Suprapubic skin (tissue), 4 donors: ENCODE results near the gene OR4K1. TPM values are rescaled to one million over a fixed set of nuclear protein-coding genes. Genes with fewer than 3 reads are reported as not detected.
"Not testable (repeated sequence)": the region's sequence is repeated elsewhere in the genome, so short reads cannot be mapped to it uniquely, and the experiment has no call there.

Experiments
- DNase-seq, 2 donors: peaks; one replicate each; pipeline ENCODE4 v3.0.0-alpha.2; 2019; ENCODE audit warnings: low spot score in 2 of 2
- H3K27ac ChIP-seq: fragments of 200-600 bp; sonication (generic); one replicate; pipeline ENCODE4 v1.5.1; 2019
- H3K27me3 ChIP-seq: fragments of 200-600 bp; sonication (generic); one replicate; pipeline ENCODE4 v1.5.1; 2019
- H3K36me3 ChIP-seq: fragments of 200-600 bp; sonication (generic); one replicate; pipeline ENCODE4 v1.5.1; 2019
- H3K4me1 ChIP-seq: fragments of 200-600 bp; sonication (generic); one replicate; pipeline ENCODE4 v1.5.1; 2019
- H3K4me3 ChIP-seq: fragments of 200-600 bp; sonication (generic); one replicate; pipeline ENCODE4 v1.5.1; 2019; ENCODE audit warnings: mild to moderate bottlenecking
- H3K9me3 ChIP-seq: fragments of 200-600 bp; sonication (generic); one replicate; pipeline ENCODE4 v1.5.1; 2019
- EP300 ChIP-seq: sonication (generic); formaldehyde crosslinking; IDR thresholded peaks from one replicate; pipeline ENCODE4 v1.6.1; 2017; ENCODE audit warnings: antibody characterized with exemption
- POLR2A ChIP-seq, 2 donors: fragments of 450-650 bp; IDR thresholded peaks; one replicate each; pipeline ENCODE4 v1.6.1; 2017; ENCODE audit warnings: antibody characterized with exemption in 2 of 2, mild to moderate bottlenecking in 2 of 2, moderate library complexity in 2 of 2
- POLR2AphosphoS5 ChIP-seq, 3 donors: sonication (generic); formaldehyde crosslinking; IDR thresholded peaks; one replicate each; pipeline ENCODE4 v1.6.1; 2017; ENCODE audit warnings: antibody characterized with exemption in 3 of 3
- WGBS: methylation state at CpG from one replicate; pipeline ENCODE4 v1.1.5; 2018; 5-methylcytosine and 5-hydroxymethylcytosine counted together
- total RNA-seq, 4 donors: library from RNA; depleted of rRNA; stranded (reverse); fragments of >200 nt; gene quantifications; one replicate each; pipeline ENCODE4 v1.1.0, GENCODE V29; 2016
- TF ChIP-seq, protein P1 (sequence below), 2 donors: fragments of 200-600 bp in 1 of 2; fragments of 450-650 bp in 1 of 2; sonication (generic) in 1 of 2; IDR thresholded peaks; one replicate each; pipeline ENCODE4 v1.5.1; 2016 to 2019; ENCODE audit warnings: antibody characterized with exemption in 2 of 2, mild to moderate bottlenecking in 1 of 2, moderate library complexity in 1 of 2

Gene OR4K1
- total RNA-seq, 4 donors from 2014 or later = not detected

GRCh38 chr14:19947413-19948090 is 16.8 kb downstream of the OR4K1 start:
- WGBS = 85% methylated on average over 3 of the region's 3 CpGs
- no peak for DNase-seq
- Histone ChIP-seq H3K4me3 (no peak overlapping the region), H3K36me3 (no peaks in the 10 kb centered on the region), H3K9me3 (no peaks in the 10 kb centered on the region), H3K27me3 (no peaks in the 10 kb centered on the region), H3K27ac (no peak overlapping the region), H3K4me1 (no peaks in the 10 kb centered on the region)
- TF ChIP-seq, protein P1, sequence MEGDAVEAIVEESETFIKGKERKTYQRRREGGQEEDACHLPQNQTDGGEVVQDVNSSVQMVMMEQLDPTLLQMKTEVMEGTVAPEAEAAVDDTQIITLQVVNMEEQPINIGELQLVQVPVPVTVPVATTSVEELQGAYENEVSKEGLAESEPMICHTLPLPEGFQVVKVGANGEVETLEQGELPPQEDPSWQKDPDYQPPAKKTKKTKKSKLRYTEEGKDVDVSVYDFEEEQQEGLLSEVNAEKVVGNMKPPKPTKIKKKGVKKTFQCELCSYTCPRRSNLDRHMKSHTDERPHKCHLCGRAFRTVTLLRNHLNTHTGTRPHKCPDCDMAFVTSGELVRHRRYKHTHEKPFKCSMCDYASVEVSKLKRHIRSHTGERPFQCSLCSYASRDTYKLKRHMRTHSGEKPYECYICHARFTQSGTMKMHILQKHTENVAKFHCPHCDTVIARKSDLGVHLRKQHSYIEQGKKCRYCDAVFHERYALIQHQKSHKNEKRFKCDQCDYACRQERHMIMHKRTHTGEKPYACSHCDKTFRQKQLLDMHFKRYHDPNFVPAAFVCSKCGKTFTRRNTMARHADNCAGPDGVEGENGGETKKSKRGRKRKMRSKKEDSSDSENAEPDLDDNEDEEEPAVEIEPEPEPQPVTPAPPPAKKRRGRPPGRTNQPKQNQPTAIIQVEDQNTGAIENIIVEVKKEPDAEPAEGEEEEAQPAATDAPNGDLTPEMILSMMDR (IDR thresholded peaks at IDR 0.05) = no peak
- no peak for TF ChIP-seq POLR2AphosphoS5 (IDR thresholded peaks at IDR 0.05)
- TF ChIP-seq POLR2A (IDR thresholded peaks at IDR 0.05) = no peak
- no peak for TF ChIP-seq EP300

GRCh38 chr14:19949218-19949617 is 18.5 kb downstream of the OR4K1 start:
- WGBS = 68% methylated on average over 2 of the region's 2 CpGs
- Histone ChIP-seq H3K36me3 (no peaks in the 10 kb centered on the region), H3K9me3 (no peaks in the 10 kb centered on the region), H3K27me3 (no peaks in the 10 kb centered on the region), H3K4me3 (no peak overlapping the region), H3K4me1 (no peaks in the 10 kb centered on the region), H3K27ac (no peak overlapping the region)
- no peak for DNase-seq
- TF ChIP-seq, protein P1 (IDR thresholded peaks at IDR 0.05) = no peak
- TF ChIP-seq POLR2A (IDR thresholded peaks at IDR 0.05) (no peak), EP300 (no peak), POLR2AphosphoS5 (IDR thresholded peaks at IDR 0.05) (no peak)

GRCh38 chr14:19969735-19970134 is 39.0 kb downstream of the OR4K1 start:
- not testable (repeated sequence) for H3K36me3 ChIP-seq, DNase-seq, H3K27me3 ChIP-seq, H3K27ac ChIP-seq, H3K9me3 ChIP-seq, H3K4me1 ChIP-seq, H3K4me3 ChIP-seq
- 50% methylated on average over 2 of the region's 2 CpGs for WGBS

- 71% methylated on average over 1 of the region's 1 CpG for WGBS
- Histone ChIP-seq H3K36me3 (no peaks in the 10 kb centered on the region), H3K4me1 (no peaks in the 10 kb centered on the region), H3K9me3 (no peaks in the 10 kb centered on the region), H3K27ac (no peak overlapping the region), H3K4me3 (no peak overlapping the region), H3K27me3 (no peaks in the 10 kb centered on the region)
- TF ChIP-seq POLR2AphosphoS5 (IDR thresholded peaks at IDR 0.05) (no peak), EP300 (no peak), POLR2A (IDR thresholded peaks at IDR 0.05) (no peak)
- TF ChIP-seq, protein P1 (IDR thresholded peaks at IDR 0.05) = no peak
- DNase-seq = no peak
Observed at GRCh38 chr14:19974844-19975243, 44.1 kb downstream of the OR4K1 start.

DNA sequence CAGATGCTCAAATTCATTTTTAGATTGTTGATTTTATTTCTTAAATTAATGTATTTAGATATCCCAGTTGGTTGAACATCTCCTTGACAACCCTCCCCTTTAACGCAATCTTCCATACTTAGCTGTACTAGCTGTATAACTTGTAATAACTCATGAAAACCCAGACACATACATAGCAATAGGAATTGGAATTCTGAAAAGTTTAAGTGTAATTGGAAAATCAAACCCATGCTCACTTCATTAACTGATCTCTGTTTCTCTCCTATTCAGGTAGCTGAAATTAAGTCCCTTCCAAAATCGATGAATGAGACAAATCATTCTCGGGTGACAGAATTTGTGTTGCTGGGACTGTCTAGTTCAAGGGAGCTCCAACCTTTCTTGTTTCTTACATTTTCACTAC is 44.6 kb downstream of the OR4K1 start, which contains the start of gene OR4K15:
Gene OR4K15 (plus strand): TSS at position 301 of the 400 bp plus-strand sequence. CDS start 0 bp downstream, at position 301.
- no peaks in the 10 kb centered on the region for H3K36me3 ChIP-seq
- H3K4me3 ChIP-seq = no peak within 1 kb of the TSS
- H3K27ac ChIP-seq = no peak within 1 kb of the TSS
- no peak for DNase-seq
- H3K9me3 ChIP-seq = no peaks in the 10 kb centered on the region
- TF ChIP-seq POLR2A (IDR thresholded peaks at IDR 0.05) (no peak), POLR2AphosphoS5 (IDR thresholded peaks at IDR 0.05) (no peak), EP300 (no peak)
- TF ChIP-seq, protein P1 (IDR thresholded peaks at IDR 0.05) = no peak
- 97% methylated on average over 3 of the region's 3 CpGs for WGBS
- no peaks in the 10 kb centered on the region for H3K4me1 ChIP-seq
- H3K27me3 ChIP-seq = no peaks in the 10 kb centered on the region

Other genes with a start within 250 kb of the OR4K1 start
- gene OR11H2, start 217.0 kb upstream of the OR4K1 start, total RNA-seq = not detected
- not detected for gene OR4Q3, start 187.3 kb upstream of the OR4K1 start, total RNA-seq
- gene OR4M1, start 157.4 kb upstream of the OR4K1 start, total RNA-seq = not detected
- gene OR4N2, start 127.1 kb upstream of the OR4K1 start, total RNA-seq = not detected
- gene OR4K2, start 55.8 kb upstream of the OR4K1 start, total RNA-seq = under 1 TPM in 1 of 4 donors, not detected in 3; 0.04 TPM
- gene OR4K5, start 10.3 kb upstream of the OR4K1 start, total RNA-seq = not detected
- gene OR4K15, start 44.7 kb downstream of the OR4K1 start, total RNA-seq = not detected
- not detected for gene OR4Q2, start 71.2 kb downstream of the OR4K1 start, total RNA-seq
- gene OR4K14, start 88.4 kb downstream of the OR4K1 start, total RNA-seq = not detected
- gene OR4K13, start 105.1 kb downstream of the OR4K1 start, total RNA-seq = not detected
- not detected for gene OR4L1, start 129.1 kb downstream of the OR4K1 start, total RNA-seq
- gene OR4K17, start 179.8 kb downstream of the OR4K1 start, total RNA-seq = not detected
- gene OR4N5, start 207.9 kb downstream of the OR4K1 start, total RNA-seq = not detected